Sigmoid colon (tissue), 4 donors: ENCODE measurements around the gene OAS2.

Source experiments
- EP300 ChIP-seq, 4 donors: sonication (generic); formaldehyde crosslinking; IDR thresholded peaks; one replicate each; pipeline ENCODE4 v1.6.1; 2017; ENCODE audit warnings: antibody characterized with exemption in 4 of 4
- POLR2A ChIP-seq, 2 donors: fragments of 450-650 bp; IDR thresholded peaks; one replicate each; pipeline ENCODE4 v1.6.1; 2016; ENCODE audit warnings: antibody characterized with exemption in 2 of 2, mild to moderate bottlenecking in 2 of 2, moderate library complexity in 2 of 2
- POLR2AphosphoS5 ChIP-seq, 4 donors: sonication (generic); formaldehyde crosslinking; IDR thresholded peaks; one replicate each; pipeline ENCODE4 v1.6.1; 2017; ENCODE audit warnings: antibody characterized with exemption in 4 of 4
- TF ChIP-seq, protein P1 (sequence below), 4 experiments: fragments of 450-650 bp in 3 of 4; fragments of 200-600 bp in 1 of 4; IDR thresholded peaks; one replicate each; pipeline ENCODE4 v1.5.1; 2016 to 2019; ENCODE audit warnings: antibody characterized with exemption in 4 of 4, mild to moderate bottlenecking in 3 of 4, moderate library complexity in 2 of 4

DNA sequence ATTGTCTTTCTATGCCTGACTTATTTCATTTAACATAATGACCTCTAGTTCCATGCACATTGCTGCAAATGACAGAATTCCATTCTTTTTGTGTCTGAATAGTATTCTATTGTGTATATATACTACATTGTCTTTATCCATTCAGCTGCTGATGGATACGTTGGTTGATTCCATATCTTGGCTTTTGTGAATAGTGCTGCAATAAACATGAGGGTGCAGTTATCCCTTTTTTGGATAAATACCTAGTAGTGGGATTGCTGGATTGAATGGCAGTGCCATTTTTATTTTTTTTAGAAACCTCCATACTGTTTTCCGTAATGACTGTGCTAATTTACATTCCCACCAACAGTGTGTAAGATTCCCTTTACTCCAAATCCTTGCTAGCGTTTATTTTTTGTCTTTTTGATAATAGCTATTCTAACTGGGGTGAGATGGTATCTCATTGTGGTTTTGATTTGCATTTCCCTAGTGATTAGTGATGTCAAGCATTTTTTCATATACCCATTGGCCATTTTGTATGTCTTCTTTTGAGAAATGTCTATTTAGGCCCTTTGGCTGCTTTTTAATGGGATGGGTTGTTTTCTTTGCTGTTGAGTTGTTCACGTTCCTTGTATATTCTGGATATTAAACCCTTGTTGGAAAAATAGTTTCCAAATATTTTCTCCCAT is 2.3 kb downstream of the OAS2 start:
- TF ChIP-seq, protein P1, sequence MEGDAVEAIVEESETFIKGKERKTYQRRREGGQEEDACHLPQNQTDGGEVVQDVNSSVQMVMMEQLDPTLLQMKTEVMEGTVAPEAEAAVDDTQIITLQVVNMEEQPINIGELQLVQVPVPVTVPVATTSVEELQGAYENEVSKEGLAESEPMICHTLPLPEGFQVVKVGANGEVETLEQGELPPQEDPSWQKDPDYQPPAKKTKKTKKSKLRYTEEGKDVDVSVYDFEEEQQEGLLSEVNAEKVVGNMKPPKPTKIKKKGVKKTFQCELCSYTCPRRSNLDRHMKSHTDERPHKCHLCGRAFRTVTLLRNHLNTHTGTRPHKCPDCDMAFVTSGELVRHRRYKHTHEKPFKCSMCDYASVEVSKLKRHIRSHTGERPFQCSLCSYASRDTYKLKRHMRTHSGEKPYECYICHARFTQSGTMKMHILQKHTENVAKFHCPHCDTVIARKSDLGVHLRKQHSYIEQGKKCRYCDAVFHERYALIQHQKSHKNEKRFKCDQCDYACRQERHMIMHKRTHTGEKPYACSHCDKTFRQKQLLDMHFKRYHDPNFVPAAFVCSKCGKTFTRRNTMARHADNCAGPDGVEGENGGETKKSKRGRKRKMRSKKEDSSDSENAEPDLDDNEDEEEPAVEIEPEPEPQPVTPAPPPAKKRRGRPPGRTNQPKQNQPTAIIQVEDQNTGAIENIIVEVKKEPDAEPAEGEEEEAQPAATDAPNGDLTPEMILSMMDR (IDR thresholded peaks at IDR 0.05): no peak
- TF ChIP-seq POLR2A (IDR thresholded peaks at IDR 0.05) (no peak), EP300 (IDR thresholded peaks at IDR 0.05) (no peak), POLR2AphosphoS5 (IDR thresholded peaks at IDR 0.05) (no peak)
